ENCODE results near the gene TRAPPC3.

DNA sequence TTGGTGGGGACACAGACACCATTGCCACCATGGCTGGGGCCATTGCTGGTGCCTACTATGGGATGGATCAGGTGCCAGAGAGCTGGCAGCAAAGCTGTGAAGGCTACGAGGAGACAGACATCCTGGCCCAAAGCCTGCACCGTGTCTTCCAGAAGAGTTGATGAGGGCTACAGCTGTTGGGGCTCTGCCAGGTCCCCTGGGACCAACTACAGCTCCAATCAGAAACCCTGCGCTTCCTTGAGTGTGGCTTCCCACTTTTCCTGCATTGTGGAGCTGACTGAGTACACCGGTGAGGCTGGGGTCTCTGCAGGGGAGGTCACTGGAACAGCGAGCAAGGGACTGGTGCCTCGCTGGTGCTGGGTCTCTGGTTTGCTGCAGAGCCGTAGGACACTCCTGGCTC is 56.1 kb downstream of the TRAPPC3 start:
- TF ChIP-seq, protein P1, sequence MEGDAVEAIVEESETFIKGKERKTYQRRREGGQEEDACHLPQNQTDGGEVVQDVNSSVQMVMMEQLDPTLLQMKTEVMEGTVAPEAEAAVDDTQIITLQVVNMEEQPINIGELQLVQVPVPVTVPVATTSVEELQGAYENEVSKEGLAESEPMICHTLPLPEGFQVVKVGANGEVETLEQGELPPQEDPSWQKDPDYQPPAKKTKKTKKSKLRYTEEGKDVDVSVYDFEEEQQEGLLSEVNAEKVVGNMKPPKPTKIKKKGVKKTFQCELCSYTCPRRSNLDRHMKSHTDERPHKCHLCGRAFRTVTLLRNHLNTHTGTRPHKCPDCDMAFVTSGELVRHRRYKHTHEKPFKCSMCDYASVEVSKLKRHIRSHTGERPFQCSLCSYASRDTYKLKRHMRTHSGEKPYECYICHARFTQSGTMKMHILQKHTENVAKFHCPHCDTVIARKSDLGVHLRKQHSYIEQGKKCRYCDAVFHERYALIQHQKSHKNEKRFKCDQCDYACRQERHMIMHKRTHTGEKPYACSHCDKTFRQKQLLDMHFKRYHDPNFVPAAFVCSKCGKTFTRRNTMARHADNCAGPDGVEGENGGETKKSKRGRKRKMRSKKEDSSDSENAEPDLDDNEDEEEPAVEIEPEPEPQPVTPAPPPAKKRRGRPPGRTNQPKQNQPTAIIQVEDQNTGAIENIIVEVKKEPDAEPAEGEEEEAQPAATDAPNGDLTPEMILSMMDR (IDR thresholded peaks at IDR 0.05; ENCODE audit: low read depth, low read length, poor library complexity, severe bottlenecking): no peak
- TF ChIP-seq EZH2phosphoT487 (IDR thresholded peaks at IDR 0.05; ENCODE audit: borderline replicate concordance, low read length): no peak
